Stimulated activated CD4-positive, alpha-beta T cell treated with anti-CD3 and anti-CD28 coated beads, Interleukin-12 subunit alpha, Interleukin-12 subunit beta, amount 100 ng/mL, for 24 hours (primary cell): ENCODE results near the gene GHRH.

ENCODE experiments used
- DNase-seq, 2 experiments: peaks; one replicate each; pipeline ENCODE4 v3.0.0-alpha.2; 2020; ENCODE audit warnings: low read depth in 2 of 2

GHRH gene

DNA sequence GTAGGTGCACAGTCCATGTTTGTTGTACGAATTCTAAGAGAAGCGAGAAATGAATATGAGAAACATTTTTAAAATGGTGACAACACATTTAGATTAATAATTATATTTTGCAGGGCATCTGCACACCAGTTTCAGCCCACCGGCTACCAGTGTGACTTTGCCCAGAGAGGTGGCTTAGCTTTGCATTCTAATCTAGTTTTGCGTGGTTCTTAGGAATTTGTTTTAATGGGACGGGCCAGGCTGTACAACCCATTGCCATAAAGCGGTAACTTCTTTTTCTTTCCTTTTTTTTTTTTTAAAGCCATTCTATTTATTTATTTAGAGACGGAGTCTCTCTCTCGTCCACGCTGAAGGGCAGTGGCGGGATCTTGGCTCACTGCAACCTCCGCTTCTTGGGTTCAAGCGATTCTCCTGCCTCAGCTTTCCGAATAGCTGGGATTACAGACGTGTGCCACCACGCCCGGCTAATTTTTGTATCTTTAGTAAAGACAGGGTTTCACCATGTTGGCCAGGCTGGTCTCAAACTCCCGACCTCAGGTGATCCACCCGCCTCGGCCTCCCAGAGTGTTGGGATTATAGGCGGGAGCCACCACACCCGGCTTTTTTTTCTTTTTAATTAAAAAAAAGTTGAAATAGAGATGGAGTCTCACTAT lies 28.7 kb upstream of the GHRH start:
- no peak for DNase-seq

DNA sequence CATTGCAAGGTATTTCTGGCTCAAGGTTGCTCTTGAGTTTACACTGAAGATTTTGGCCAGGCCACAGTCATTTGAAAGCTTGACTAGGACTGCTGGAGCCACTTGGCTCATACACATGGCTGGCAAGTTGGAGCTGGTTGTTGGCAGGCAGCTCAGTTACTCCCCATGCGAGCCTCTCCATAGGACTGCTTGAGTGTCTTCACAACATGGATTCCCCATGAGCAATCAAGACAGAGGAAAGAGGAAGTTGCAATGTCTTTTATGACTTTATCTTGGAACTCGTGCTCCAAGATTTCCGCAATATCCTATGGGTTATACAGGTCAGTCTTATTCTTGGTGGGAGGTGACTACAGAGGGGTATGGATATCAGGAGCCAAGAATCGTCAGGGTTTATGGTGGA lies 26.5 kb upstream of the GHRH start:
- no peak for DNase-seq

DNA sequence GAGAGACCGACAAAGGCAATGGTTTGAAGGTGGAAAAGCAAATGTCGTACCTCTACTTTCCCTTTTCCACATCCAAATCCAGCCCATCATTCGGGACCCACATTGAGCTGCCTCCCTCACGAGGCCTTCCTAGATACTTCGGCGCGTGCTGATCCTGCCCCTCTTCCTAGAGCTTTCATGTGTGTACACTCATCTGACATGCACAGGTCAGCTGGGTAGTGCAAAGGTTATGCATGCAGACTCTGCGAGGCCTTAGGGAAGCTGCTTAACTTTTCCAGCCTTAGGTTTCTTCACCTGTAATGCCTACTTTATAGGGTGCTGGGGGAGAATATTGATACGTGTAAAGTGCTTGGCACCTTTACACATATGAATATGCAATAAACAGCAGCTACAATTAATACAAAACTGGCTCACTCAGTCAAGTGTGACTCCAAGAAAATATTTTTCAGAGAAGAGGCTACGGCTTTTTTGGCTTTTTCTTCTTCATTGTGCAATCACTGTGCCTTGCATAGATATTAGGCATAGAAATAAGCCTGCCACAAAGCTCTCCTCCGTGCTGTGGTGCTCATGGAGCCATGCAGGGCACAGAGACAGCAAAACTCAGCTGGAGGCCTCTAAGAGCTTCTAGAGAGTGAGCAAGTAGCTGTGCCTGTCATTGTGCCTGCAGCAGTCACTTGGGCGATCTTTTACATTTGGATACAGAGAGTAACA lies 24.2 kb upstream of the GHRH start:
- DNase-seq, result no peak

DNA sequence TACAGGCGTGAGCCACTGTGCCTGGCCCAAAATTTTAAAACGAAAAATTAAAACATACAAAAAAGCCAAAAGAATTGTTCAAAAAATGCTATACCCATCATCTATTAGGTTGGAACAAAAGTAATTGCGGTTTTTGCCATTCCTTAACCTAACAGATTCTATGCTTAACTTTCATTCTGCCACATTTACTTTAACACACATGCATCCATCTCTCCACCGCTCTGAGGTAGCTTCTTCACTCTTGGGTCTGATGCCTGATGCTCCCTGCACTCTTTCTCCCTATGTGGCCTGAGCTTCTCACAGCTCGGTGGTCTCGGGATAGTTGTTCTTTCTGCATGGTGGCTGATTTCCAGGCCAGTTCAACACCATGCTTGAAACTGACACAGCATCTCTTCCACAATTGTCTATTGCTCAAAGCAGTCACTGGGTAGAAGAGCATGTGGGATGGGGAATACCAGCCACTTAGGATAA lies 23.1 kb upstream of the GHRH start:
- DNase-seq, result no peak

DNA sequence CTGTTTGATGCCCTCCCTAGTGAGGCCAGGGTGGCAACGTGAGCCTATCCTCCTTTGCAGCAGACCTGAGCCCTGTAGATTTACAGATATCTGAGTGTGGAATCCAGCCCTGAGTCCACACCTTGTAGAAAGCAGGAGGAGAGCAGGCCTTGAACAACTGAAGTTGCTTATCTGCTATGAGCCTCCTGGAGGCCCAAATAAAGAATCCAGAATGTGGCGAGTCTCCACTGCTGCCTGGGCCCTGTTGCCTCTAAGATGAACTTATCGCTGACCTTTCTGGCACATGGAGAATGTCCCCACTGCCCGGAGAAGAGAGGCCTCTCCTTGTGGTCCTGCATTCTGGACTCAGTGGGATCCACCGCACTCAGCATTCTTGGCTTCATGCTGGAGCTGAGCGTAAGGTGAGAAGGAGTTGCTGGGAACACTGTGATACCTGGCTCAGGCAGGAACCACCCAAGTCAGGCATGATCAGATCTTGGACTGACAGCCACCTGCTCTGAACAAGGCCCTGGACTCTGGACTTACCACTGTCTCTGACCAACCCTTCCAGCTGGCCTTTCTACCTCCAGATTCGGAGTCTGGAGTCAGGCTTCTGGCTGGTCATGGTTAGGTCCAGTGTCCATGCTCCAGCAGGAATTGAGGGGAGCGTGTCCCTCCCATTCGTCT lies 22.0 kb upstream of the GHRH start:
- DNase-seq, result no peak

DNA sequence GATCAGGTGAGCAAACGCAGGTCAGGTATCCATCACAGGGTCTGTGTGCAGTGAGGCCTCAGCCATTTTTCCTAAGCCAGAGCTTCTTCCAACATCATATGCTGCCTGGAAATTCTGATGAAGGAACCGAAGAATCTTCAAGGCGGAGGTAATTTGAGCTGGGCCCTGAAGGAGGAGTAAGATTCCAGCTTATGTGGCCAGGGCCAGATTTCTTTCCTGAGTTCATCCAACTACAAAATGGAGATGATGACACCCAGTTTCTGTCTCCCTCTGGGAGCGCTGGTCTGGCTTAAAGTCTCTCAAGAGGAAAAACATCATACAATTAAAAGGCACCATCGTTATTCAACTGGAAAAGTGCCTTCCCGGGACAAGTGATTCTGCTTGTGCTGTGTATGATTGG lies 20.9 kb upstream of the GHRH start:
- DNase-seq, result no peak

DNA sequence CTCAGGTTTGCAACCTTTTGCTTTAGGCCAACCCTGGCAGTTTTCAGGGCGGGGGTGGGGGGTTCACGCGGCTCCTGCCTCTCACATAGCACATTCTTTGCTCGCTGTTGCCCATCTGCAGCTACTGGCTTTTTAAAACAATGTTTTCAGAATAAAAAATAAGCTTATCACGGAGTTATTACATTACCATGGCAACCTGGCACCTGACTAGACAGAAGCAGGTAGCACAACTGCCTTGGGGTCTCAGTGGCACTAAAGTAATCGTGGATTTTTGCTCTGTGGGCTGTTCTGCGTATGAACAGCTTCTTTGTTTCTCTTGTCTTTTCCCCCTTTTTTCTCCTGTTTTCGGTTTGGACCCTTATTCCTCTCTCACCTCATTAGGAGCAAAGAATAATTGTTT lies 18.8 kb upstream of the GHRH start:
- DNase-seq, result no peak

DNA sequence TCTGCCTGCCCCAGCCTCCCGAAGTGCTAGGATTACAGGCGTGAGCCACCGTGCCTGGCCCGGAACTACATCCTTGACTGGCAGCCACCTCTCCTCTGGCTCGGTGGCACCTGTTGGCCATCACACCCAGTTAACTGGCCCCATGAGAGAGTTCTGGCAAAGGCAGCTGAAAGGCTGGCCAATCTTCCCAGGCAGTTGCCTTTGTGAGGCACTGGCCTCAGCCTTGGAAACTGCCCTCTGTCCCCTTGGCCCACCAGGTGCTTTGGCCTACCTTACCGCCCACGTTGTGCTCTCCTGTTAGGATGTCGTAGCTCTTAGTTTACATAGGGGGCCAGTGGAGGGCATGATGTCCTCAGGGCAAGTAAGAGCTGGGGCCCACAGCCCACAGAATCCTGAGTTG lies 18.2 kb upstream of the GHRH start:
- no peak for DNase-seq

DNA sequence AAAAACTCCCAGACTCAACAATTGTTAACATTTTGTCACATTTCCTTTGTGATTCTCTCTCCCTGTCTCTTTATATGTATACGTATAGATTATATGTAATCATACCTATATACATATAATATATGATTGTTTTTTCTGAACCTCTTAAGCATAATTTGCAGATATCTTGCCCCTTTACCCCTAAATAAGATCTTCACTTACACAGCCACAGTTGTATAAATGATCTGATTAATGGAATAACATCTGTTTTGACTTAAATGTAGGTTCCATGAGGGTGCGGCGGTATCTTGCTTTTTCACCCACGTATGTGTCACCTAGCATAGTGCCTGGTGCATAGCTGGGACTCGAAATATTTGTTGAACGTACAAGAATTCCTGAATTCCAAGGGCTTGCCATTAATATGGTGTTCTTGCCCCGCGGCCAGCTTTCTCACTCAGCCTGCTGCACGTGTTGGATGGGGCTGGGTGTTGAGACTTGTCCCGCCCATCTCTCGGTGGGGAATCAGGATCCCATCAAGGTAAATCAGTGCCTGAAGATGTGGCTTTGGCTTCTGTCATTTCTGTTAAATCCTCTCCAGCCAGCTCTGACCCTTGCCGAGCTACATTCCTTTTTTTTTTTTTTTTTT lies 17.5 kb upstream of the GHRH start:
- DNase-seq, result no peak

DNA sequence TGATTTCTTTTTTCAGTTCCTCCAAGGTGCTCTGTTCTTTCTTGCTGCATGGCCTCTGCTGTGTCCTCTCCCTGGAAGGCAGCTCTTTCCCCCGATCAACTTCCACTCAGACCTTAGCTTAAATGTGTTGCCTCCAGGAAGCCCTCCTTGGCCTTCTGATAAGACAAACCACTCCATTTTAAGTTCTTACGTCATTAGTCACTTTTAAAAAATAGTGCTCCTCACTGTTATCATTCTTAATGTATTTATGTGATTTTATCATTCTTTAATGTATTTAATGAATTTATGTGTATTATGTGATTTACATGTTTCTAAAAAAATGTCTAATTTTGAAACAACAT lies 15.6 kb upstream of the GHRH start:
- no peak for DNase-seq

DNA sequence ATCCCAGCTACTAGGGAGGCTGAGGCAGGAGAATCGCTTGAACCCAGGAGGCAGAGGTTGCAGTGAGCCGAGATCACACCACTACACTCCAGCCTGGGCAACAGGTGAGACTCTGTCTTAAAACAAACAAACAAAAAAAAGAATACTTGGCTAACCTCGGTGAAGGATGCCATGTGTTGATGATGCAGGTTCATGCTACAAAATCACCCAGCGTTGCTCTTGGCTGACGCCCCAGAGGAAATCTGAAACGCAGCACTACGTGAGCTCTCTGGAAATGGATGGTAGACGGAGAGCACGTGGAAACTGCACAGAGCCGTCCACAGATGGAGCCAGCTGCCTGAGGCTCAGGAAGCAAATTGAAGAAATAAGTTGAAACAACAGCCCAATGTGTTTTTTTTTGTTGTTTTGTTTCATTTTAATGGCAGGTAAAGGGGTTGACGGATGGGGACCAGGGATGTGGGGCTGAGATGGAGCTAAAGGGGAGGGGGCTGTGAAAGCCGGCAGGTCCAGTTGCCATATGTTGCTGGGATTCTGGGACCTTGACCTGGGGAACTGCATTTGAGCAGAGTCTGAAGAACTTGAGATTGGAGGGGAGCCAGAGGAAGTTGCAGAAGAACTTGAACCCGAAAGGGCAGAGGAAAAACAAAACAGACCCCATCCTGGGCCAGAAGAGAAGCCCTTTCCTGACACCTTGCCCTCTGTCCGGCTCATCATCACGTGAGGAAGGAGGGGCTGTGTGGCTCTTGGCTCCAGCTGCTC lies 15.1 kb upstream of the GHRH start:
- DNase-seq, result no peak

DNA sequence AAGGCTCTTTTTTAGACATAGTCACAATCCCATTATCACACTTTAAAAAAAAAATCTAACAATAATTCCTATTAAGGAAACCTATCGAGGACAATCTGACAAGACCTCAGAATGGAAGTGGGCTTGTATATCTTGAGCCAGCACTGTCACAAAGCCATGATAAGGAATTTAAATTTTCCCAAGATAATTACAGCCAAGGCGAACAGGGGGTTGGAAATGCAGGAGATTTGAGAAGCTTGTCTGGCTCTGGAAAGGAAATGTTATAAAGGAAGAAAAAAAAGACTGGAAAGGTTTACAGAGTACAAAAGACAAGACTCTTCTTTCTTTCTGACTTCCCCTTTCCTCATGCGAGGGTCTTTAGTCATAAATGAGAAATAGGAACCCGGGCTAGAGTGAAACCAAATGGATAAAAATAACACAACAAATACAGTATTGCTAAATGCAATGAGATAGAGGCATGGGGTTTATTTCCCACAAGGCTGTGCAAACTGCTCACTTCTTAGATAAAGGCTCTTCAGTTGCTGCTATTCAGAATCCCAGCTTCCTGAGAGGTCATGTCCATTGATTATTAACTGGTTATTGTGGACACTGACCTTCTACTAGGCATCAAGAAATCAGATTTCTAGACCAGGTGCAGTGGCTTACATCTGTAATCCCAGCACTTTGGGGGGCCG lies 13.4 kb upstream of the GHRH start:
- no peak for DNase-seq

DNA sequence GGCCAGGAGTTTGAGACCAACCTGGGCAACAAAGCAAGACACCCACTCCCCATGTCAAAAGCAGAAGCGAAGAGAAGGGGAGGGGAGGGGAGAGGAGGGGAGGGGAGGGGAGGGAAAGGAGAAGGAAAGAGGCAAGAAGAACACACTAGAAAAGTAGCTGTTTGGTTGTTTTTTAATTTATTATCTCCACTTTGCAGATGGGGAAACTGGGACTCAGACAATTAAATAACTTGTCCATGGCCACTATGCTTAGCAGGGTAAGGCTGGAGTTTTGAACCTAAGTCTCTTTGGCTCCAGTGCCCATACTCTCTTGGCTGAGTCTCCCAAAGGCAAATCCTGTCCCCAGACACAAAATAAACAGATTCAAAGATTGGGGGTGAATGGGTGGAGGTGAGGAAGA lies 12.4 kb upstream of the GHRH start:
- DNase-seq, result no peak

DNA sequence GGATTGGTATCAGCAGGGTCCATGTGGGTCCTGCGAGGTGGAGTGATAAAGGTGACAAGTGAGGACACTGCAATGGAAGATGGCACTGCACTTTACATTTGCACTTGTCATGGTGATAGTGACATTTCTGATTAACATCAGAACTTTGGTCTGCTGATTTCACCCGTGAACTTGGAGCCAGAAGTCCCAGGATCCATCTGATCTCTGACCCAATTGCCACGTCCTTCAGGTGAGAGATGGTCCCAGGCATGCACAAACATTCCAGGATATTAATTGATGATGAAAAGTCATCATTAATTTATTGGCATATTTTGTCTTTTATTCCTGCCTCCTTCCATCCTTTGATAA lies 9.8 kb upstream of the GHRH start:
- no peak for DNase-seq

DNA sequence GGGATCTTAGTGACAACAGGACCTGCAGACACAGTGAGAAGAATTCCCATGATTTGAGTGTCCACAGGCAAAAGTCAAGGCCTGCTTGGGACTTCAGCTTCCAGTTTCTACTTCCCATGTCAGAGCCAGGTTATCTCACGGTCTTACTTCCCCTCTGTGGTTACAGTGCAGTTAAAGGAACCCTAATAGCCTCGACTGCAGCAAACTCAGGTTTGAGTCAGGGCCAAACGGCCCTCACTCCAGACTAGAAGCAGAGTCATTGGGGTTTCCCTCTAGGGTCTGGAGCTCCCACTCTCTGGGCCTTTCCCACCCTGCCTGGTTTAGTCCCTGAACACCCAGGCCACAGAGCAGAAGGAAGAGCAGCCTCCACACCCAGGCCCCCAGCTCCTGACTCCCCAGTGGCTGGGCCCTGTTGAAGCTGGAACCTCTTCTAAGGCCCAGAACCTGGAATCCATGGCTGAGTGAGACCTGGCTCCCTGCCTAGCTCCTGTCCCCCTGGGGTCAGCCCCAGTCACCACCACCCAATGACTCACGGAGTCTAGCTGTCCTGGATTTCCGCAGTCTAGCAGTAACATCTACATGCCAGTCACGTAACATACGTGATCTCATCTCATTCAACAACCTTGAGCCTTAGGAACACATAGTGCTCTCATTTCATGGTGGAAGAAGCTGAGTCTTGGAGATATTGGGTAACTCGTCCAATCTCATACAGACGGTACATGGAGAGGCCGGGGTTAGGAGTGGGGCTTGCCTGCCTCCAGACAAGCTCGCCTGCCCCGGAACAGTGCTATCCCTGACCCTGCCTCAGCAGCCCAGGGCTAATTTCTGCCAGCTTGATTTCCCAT lies 9.2 kb upstream of the GHRH start:
- no peak for DNase-seq

DNA sequence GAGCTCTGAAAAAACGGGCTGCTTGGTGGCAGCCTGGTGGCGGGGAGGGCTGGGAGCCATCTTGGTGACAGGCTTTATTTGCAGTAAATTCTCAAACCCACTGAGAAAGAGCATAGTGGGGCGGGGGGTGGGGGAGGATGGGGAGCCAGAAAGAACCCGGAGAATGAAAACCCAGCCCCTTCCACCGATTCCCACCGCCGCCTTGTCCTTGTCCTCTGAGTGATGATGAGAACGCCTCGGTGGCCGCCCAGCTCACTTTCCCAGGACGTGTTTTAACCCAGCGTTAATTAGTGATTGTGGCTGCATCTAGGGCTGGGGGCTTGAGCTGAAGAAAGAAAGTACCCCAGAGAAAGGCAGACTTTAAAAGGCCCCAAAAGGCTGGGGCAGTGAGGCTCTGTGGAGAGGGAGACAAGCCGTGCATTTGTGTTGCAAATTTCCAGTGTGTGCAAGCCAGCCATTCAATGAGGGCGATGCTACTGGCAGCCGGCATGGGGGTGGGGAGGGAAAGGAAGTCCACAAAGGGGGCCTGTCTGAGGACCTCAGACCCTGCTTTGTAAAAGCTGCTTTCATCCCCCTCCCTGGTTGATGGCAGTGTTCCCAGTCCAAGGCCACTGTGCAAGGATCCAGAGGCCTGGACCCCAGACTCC lies 6.2 kb upstream of the GHRH start:
- no peak for DNase-seq

DNA sequence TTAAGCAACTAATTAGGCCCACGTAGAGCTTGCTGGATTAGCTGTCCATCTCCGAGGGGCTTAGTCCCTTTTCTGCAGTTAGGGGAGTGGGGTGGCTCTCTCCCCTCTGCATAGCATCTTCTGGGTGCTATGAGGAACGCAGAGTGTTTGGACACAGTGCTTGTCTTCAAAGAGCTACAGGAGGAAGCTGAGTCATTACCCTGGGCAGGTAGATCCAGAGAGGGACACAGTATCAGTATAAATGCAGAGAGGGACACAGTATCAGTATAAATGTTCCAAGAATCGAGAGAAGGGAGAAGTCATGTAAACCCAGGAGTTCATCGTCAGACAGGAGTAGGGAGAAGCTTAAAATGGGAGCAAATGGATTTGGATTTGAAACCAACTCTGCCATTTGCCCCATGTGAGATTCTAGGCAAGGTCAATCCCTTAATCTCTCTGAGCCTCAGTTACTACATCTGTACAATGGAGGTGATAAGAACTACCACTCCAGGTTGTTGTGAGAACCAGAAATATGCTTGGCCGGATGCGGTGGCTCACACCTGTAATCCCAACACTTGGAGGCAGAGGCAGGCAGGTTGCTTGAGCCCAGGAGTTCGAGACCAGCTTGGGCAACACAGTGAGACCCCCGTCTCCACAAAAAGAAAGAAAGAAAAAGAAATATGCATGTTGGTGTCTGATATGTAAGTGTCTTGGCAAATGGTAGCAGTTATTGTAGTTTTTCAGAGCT lies 5.5 kb upstream of the GHRH start:
- no peak for DNase-seq

DNA sequence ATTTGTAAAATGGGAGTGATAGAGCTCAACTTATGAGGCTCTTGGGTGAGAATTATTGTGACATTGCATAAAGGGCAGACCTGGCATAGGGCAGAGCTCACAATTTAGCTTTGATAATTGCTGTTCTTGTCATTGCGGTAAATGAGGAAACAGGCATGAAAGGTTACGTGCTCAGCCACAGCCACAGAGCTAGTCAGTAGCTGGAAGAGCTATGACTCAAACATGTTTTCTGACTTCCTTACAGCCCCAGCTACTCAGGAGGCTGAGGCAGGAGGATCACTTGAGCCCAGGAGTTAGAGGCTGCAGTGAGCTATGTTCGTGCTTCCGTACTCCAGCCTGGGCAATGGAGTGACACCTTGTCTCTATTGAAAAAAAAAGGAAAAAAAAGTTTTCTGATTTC lies 3.5 kb upstream of the GHRH start:
- no peak for DNase-seq

DNA sequence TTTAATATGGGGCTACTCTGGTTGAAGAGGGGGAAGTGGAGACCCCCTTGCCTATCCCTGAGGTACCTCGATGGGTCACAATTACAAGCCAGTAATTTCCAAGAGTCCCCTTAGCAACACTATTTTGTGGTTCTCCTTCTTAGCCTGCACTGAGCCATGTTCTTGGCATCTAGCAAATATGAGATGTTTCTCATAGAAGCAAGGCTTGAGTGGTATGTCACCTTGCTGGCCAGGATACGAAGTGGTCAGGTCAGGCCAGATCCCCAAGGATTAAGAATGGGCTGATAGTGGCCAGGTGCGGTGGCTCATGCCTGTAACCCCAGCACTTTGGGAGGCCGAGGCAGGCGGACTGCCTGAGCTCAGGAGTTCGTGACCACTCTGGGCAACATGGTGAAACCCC lies 2.1 kb upstream of the GHRH start:
- DNase-seq, result no peak

DNA sequence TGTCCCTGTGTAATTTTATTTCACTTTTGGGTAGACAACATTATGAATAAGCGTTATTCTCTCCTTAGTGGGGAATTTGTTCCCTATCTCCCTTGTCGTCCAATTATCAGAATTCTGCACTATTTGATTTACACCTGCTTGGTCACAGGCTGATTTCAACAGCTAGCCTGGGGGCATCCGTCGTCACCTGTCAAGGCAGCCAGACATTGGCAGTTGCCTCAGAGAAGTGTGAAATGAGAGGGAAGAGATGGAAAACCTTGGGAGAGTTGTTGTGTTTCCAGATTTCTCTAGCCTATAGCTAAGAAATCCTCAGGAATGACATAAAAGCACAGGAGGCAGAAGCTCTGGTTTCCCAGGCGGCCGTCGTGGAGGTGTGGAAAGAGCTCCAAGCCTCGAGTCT lies 891 bp upstream of the GHRH start:
- no peak for DNase-seq
